ENCODE results near the gene KIAA1755.

The KIAA1755 gene

GRCh38 chr20:38217791-38218565 lies 42.6 kb downstream of the KIAA1755 start:
- DNase-seq, result no peak

GRCh38 chr20:38216746-38217595 lies 43.6 kb downstream of the KIAA1755 start:
- no peak for DNase-seq

GRCh38 chr20:38216201-38216600 lies 44.3 kb downstream of the KIAA1755 start:
- DNase-seq, result no peak

GRCh38 chr20:38215194-38216182 lies 45.0 kb downstream of the KIAA1755 start:
- no peak for DNase-seq

GRCh38 chr20:38214256-38215193 lies 46.0 kb downstream of the KIAA1755 start:
- no peak for DNase-seq

GRCh38 chr20:38213607-38213940 lies 47.0 kb downstream of the KIAA1755 start:
- no peak for DNase-seq

- no peak for DNase-seq
Measured at GRCh38 chr20:38212806-38213606, 47.5 kb downstream of the KIAA1755 start.

GRCh38 chr20:38211200-38212097 lies 49.1 kb downstream of the KIAA1755 start:
- no peak for DNase-seq

- no peak for DNase-seq
Measured at GRCh38 chr20:38210741-38211140, 49.8 kb downstream of the KIAA1755 start.

- no peak for DNase-seq
Measured at GRCh38 chr20:38209736-38210405, 50.7 kb downstream of the KIAA1755 start.

GRCh38 chr20:38209054-38209675 lies 51.4 kb downstream of the KIAA1755 start:
- no peak for DNase-seq

GRCh38 chr20:38208523-38208922 lies 52.0 kb downstream of the KIAA1755 start:
- DNase-seq, result no peak

- no peak for DNase-seq
Measured at GRCh38 chr20:38208088-38208487, 52.4 kb downstream of the KIAA1755 start.

GRCh38 chr20:38207621-38208020 lies 52.9 kb downstream of the KIAA1755 start:
- no peak for DNase-seq

- DNase-seq, result no peak
Measured at GRCh38 chr20:38205001-38205400, 55.5 kb downstream of the KIAA1755 start.

GRCh38 chr20:38203981-38204357 lies 56.6 kb downstream of the KIAA1755 start:
- DNase-seq, result no peak

- no peak for DNase-seq
Measured at GRCh38 chr20:38203337-38203980, 57.1 kb downstream of the KIAA1755 start.

GRCh38 chr20:38202982-38203293 lies 57.6 kb downstream of the KIAA1755 start:
- no peak for DNase-seq

Data from NCI-H2081 treated with DMSO at 0.1 percent for 48 hours (cell line).